Left lobe of liver (tissue), 2 donors: ENCODE results near the gene BRPF3. TPM values are rescaled to one million over a fixed set of nuclear protein-coding genes. Genes with fewer than 3 reads are reported as not detected.
A peak's percentile ranks its signal among the peaks of the same experiment; 100 is the strongest.
"Not testable (repeated sequence)": the region's sequence is repeated elsewhere in the genome, so short reads cannot be mapped to it uniquely, and the experiment has no call there.

Experiments used
- ATAC-seq: fragments of 200-7000 bp; cut with Tn5 transposase; one replicate; pipeline ENCODE4 v1.9.1; 2020; ENCODE audit warnings: mild to moderate bottlenecking, moderate library complexity
- DNase-seq: peaks from one replicate; pipeline ENCODE4 v3.0.0-alpha.2; 2020; ENCODE audit warnings: low spot score
- total RNA-seq: library from RNA; stranded (reverse); gene quantifications from one replicate; pipeline ENCODE4 v1.2.1, GENCODE V29; 2021
- donor health status: DM: no; HTN: no; CAD: no; lungs with moderate emphysema.
- donor health status: DM: no; HTN: yes; CAD: no.

The BRPF3 gene
- total RNA-seq, 1 donor from 2014 or later, result 18.4 TPM

GRCh38 chr6:36200154-36200891 is 3.8 kb downstream of the BRPF3 start:
- no peak for ATAC-seq
- DNase-seq, result no peak

GRCh38 chr6:36200998-36201596 is 4.6 kb downstream of the BRPF3 start:
- ATAC-seq (no peak), DNase-seq (no peak)

GRCh38 chr6:36201612-36202011 is 5.1 kb downstream of the BRPF3 start:
- ATAC-seq (no peak), DNase-seq (no peak)

- ATAC-seq (no peak), DNase-seq (no peak)
Observed at GRCh38 chr6:36202101-36202500, 5.6 kb downstream of the BRPF3 start.

GRCh38 chr6:36204068-36204753 is 7.7 kb downstream of the BRPF3 start:
- ATAC-seq (no peak), DNase-seq (no peak)

- no peak for DNase-seq
- ATAC-seq, result no peak
Observed at GRCh38 chr6:36207155-36207554, 10.6 kb downstream of the BRPF3 start.

GRCh38 chr6:36209606-36210005 is 13.1 kb downstream of the BRPF3 start:
- DNase-seq, result no peak
- ATAC-seq, result peak; percentile 32

- DNase-seq (no peak), ATAC-seq (no peak)
Observed at GRCh38 chr6:36210182-36210581, 13.6 kb downstream of the BRPF3 start.

GRCh38 chr6:36210886-36211595 is 14.5 kb downstream of the BRPF3 start:
- ATAC-seq (no peak), DNase-seq (no peak)

GRCh38 chr6:36216559-36216958 is 20.0 kb downstream of the BRPF3 start:
- no peak for ATAC-seq
- no peak for DNase-seq

GRCh38 chr6:36217188-36217587 is 20.6 kb downstream of the BRPF3 start:
- DNase-seq, result no peak
- ATAC-seq, result no peak

GRCh38 chr6:36217946-36218345 is 21.4 kb downstream of the BRPF3 start:
- DNase-seq, result no peak
- ATAC-seq, result no peak

GRCh38 chr6:36218516-36218915 is 22.0 kb downstream of the BRPF3 start:
- DNase-seq, ATAC-seq: not testable (repeated sequence)

- no peak for ATAC-seq
- no peak for DNase-seq
Observed at GRCh38 chr6:36219081-36219480, 22.5 kb downstream of the BRPF3 start.

- no peak for ATAC-seq
- DNase-seq, result no peak
Observed at GRCh38 chr6:36220226-36220625, 23.7 kb downstream of the BRPF3 start.

- ATAC-seq (no peak), DNase-seq (no peak)
Observed at GRCh38 chr6:36221674-36222073, 25.1 kb downstream of the BRPF3 start.

GRCh38 chr6:36222924-36223323 is 26.4 kb downstream of the BRPF3 start:
- DNase-seq, result no peak
- ATAC-seq, result no peak

GRCh38 chr6:36223706-36224105 is 27.2 kb downstream of the BRPF3 start:
- ATAC-seq, result no peak

GRCh38 chr6:36224918-36225461 is 28.4 kb downstream of the BRPF3 start:
- ATAC-seq (peak; percentile 20), DNase-seq (no peak)

More at GRCh38 chr6:36223706-36224105, 27.2 kb downstream of the BRPF3 start:
- no peak for DNase-seq

GRCh38 chr6:36226438-36227047 is 30.0 kb downstream of the BRPF3 start:
- DNase-seq (no peak), ATAC-seq (no peak)
